Spinal cord (tissue), 10 donors: ENCODE measurements around the gene BAIAP3. TPM values are rescaled to one million over a fixed set of nuclear protein-coding genes. Genes with fewer than 3 reads are reported as not detected.

Experiments
- DNase-seq, 6 donors: peaks; one replicate each; pipeline versions ENCODE4 v3.0.0 to v3.0.0-alpha.2; 2013 to 2015; ENCODE audit warnings: low spot score in 6 of 6, low read depth in 4 of 6
- H3K27ac ChIP-seq: one replicate; pipeline ENCODE4 v1.5.1; 2013; ENCODE audit warnings: low read depth, low read length, control low read depth
- H3K27me3 ChIP-seq: one replicate; pipeline ENCODE4 v1.6.1; 2013; ENCODE audit warnings: low read length; ENCODE audit not compliant: control insufficient read depth, insufficient read depth
- H3K36me3 ChIP-seq: one replicate; pipeline ENCODE4 v1.6.1; 2013; ENCODE audit warnings: low read length; ENCODE audit not compliant: control insufficient read depth, insufficient read depth
- H3K4me1 ChIP-seq: one replicate; pipeline ENCODE4 v1.6.1; 2013; ENCODE audit warnings: low read length; ENCODE audit not compliant: control insufficient read depth, insufficient read depth
- H3K4me3 ChIP-seq: one replicate; pipeline ENCODE4 v1.5.1; 2013; ENCODE audit warnings: low read depth, low read length, control low read depth
- H3K9me3 ChIP-seq: one replicate; pipeline ENCODE4 v1.6.1; 2013; ENCODE audit warnings: low read length; ENCODE audit not compliant: control insufficient read depth, insufficient read depth
- WGBS: methylation state at CpG from one replicate; pipeline ENCODE4 v1.1.5; 2013; ENCODE audit warnings: missing lambda C conversion rate; ENCODE audit not compliant: insufficient coverage; 5-methylcytosine and 5-hydroxymethylcytosine counted together
- polyA plus RNA-seq, 2 donors: library from polyadenylated mRNA; unstranded; fragments of 120-200 nt; gene quantifications; one replicate each; pipeline ENCODE4 v1.2.1, GENCODE V29; 2013; ENCODE audit not compliant: insufficient read length in 2 of 2
- total RNA-seq, 2 donors: library from RNA; depleted of rRNA in 1 of 2; stranded (reverse); fragments of 120-200 nt in 1 of 2; fragments of >200 nt in 1 of 2; gene quantifications; one replicate each; pipeline versions ENCODE4 v1.2.3 to v1.2.4, GENCODE V29; 2013 to 2014
- donor health status: healthy.

The BAIAP3 gene
- total and polyA plus RNA-seq, 4 donors = 30.1 to 69.8 (median 52.2) TPM

- Histone ChIP-seq H3K4me3 (no peak overlapping the region), H3K4me1 (no peaks in the 10 kb centered on the region), H3K27me3 (no peaks in the 10 kb centered on the region), H3K9me3 (no peaks in the 10 kb centered on the region), H3K36me3 (peaks cover 87% of the 10 kb centered on the region), H3K27ac (no peak overlapping the region)
- DNase-seq = no peak
- WGBS = 92% methylated on average over 21 of the region's 22 CpGs
Measured at GRCh38 chr16:1395444-1396031, 62.1 kb downstream of the BAIAP3 start.

- Histone ChIP-seq H3K4me3 (no peak overlapping the region), H3K27me3 (no peaks in the 10 kb centered on the region), H3K27ac (no peak overlapping the region), H3K9me3 (no peaks in the 10 kb centered on the region), H3K4me1 (no peaks in the 10 kb centered on the region), H3K36me3 (peaks cover 88% of the 10 kb centered on the region)
- 94% methylated on average over 16 of the region's 21 CpGs for WGBS
- no peak for DNase-seq
Measured at GRCh38 chr16:1397779-1398178, 64.3 kb downstream of the BAIAP3 start.

GRCh38 chr16:1398351-1398750 lies 64.9 kb downstream of the BAIAP3 start:
- H3K36me3 ChIP-seq = peaks cover 88% of the 10 kb centered on the region
- WGBS = 98% methylated on average over 9 of the region's 9 CpGs
- DNase-seq = no peak
- H3K27me3 ChIP-seq = no peaks in the 10 kb centered on the region
- no peaks in the 10 kb centered on the region for H3K9me3 ChIP-seq
- H3K4me1 ChIP-seq = no peaks in the 10 kb centered on the region
- H3K4me3 ChIP-seq = no peak overlapping the region
- no peak overlapping the region for H3K27ac ChIP-seq

Other genes starting within 250 kb of the BAIAP3 start
- gene C1QTNF8, start 237.4 kb upstream of the BAIAP3 start, total RNA-seq = under 1 TPM; 0.17 to 0.20 TPM
- under 1 TPM; 0.29 to 0.59 TPM for gene C1QTNF8, start 237.4 kb upstream of the BAIAP3 start, polyA plus RNA-seq
- 1 to 10 TPM; 7.8 to 8.1 TPM for gene CACNA1H, start 180.5 kb upstream of the BAIAP3 start, total RNA-seq
- 10 to 100 TPM; 18.0 to 20.1 TPM for gene CACNA1H, start 180.5 kb upstream of the BAIAP3 start, polyA plus RNA-seq
- not detected for gene TPSG1, start 108.4 kb upstream of the BAIAP3 start, total RNA-seq
- under 1 TPM; 0.41 to 0.89 TPM for gene TPSG1, start 108.4 kb upstream of the BAIAP3 start, polyA plus RNA-seq
- gene TPSB2, start 103.5 kb upstream of the BAIAP3 start, total RNA-seq = under 1 TPM in 1 of 2 donors, not detected in 1; 0.61 TPM
- 1 to 10 TPM in 1 of 2 donors, not detected in 1; 1.5 TPM for gene TPSB2, start 103.5 kb upstream of the BAIAP3 start, polyA plus RNA-seq
- 1 to 10 TPM; 1.2 to 2.4 TPM for gene TPSAB1, start 92.9 kb upstream of the BAIAP3 start, total RNA-seq
- under 1 TPM in 1 of 2 donors, not detected in 1; 0.65 TPM for gene TPSAB1, start 92.9 kb upstream of the BAIAP3 start, polyA plus RNA-seq
- gene TPSD1, start 77.6 kb upstream of the BAIAP3 start, total RNA-seq = not detected
- gene TPSD1, start 77.6 kb upstream of the BAIAP3 start, polyA plus RNA-seq = not detected
- gene UBE2I, start 24.0 kb upstream of the BAIAP3 start, total RNA-seq = 10 to 100 TPM; 28.7 to 46.6 TPM
- 100 to 1,000 TPM; 118 to 139 TPM for gene UBE2I, start 24.0 kb upstream of the BAIAP3 start, polyA plus RNA-seq
- 10 to 100 TPM; 28.9 to 58.4 TPM for gene TSR3, start 18.2 kb downstream of the BAIAP3 start, total RNA-seq
- 10 to 100 TPM; 88.1 to 92.1 TPM for gene TSR3, start 18.2 kb downstream of the BAIAP3 start, polyA plus RNA-seq
- gene GNPTG, start 18.3 kb downstream of the BAIAP3 start, total RNA-seq = 10 to 100 TPM; 33.5 to 81.4 TPM
- 100 to 1,000 TPM in 1 of 2 donors, 10 to 100 TPM in 1; 96.8 to 127 TPM for gene GNPTG, start 18.3 kb downstream of the BAIAP3 start, polyA plus RNA-seq
- gene UNKL, start 81.1 kb downstream of the BAIAP3 start, total RNA-seq = 10 to 100 TPM; 13.2 to 15.0 TPM
- gene UNKL, start 81.1 kb downstream of the BAIAP3 start, polyA plus RNA-seq = 10 to 100 TPM; 23.2 to 32.5 TPM
- gene UQCC4, start 87.1 kb downstream of the BAIAP3 start, total RNA-seq = 10 to 100 TPM in 1 of 2 donors, 1 to 10 TPM in 1; 8.2 to 15.8 TPM
- 10 to 100 TPM; 18.4 to 18.6 TPM for gene UQCC4, start 87.1 kb downstream of the BAIAP3 start, polyA plus RNA-seq
- gene PERCC1, start 97.4 kb downstream of the BAIAP3 start, total RNA-seq = not detected
- under 1 TPM in 1 of 2 donors, not detected in 1; 0.35 TPM for gene PERCC1, start 97.4 kb downstream of the BAIAP3 start, polyA plus RNA-seq
- 1 to 10 TPM in 1 of 2 donors, under 1 TPM in 1; 0.59 to 2.2 TPM for gene CCDC154, start 110.9 kb downstream of the BAIAP3 start, total RNA-seq
- 1 to 10 TPM; 2.5 to 3.9 TPM for gene CCDC154, start 110.9 kb downstream of the BAIAP3 start, polyA plus RNA-seq
- gene CLCN7, start 141.4 kb downstream of the BAIAP3 start, total RNA-seq = 10 to 100 TPM; 43.8 to 50.5 TPM
- 10 to 100 TPM; 65.7 to 75.6 TPM for gene CLCN7, start 141.4 kb downstream of the BAIAP3 start, polyA plus RNA-seq
- under 1 TPM in 1 of 2 donors, not detected in 1; 0.11 TPM for gene PTX4, start 155.3 kb downstream of the BAIAP3 start, total RNA-seq
- gene PTX4, start 155.3 kb downstream of the BAIAP3 start, polyA plus RNA-seq = under 1 TPM in 1 of 2 donors, not detected in 1; 0.14 TPM
- 10 to 100 TPM; 16.9 to 20.5 TPM for gene TELO2, start 159.7 kb downstream of the BAIAP3 start, total RNA-seq
- gene TELO2, start 159.7 kb downstream of the BAIAP3 start, polyA plus RNA-seq = 10 to 100 TPM; 55.2 to 65.6 TPM
- 10 to 100 TPM in 1 of 2 donors, 1 to 10 TPM in 1; 3.0 to 18.8 TPM for gene TMEM204, start 200.0 kb downstream of the BAIAP3 start, total RNA-seq
- 10 to 100 TPM in 1 of 2 donors, 1 to 10 TPM in 1; 8.3 to 10.2 TPM for gene TMEM204, start 200.0 kb downstream of the BAIAP3 start, polyA plus RNA-seq